SU-DHL-6 (cell line): ENCODE results near the gene HOXB1.

Experiments used
- H2AFZ ChIP-seq: fragments of 200-600 bp; sonication (generic); 2 replicates; pipeline ENCODE4 v1.6.1; 2014; ENCODE audit warnings: low read depth, mild to moderate bottlenecking, moderate library complexity, mixed read lengths, antibody characterized with exemption, low read length; ENCODE audit not compliant: severe bottlenecking
- H3F3A ChIP-seq: fragments of 200-600 bp; shearing (Covaris generic); 2 replicates; pipeline ENCODE4 v1.6.0; 2016; ENCODE audit warnings: antibody characterized with exemption, mild to moderate bottlenecking; ENCODE audit not compliant: insufficient read depth
- H3K27ac ChIP-seq: fragments of 200-600 bp; sonication (generic); 2 replicates; pipeline ENCODE4 v1.5.1; 2016; ENCODE audit warnings: low read depth, mild to moderate bottlenecking, low read length, moderate library complexity, mixed read lengths
- H3K27me3 ChIP-seq: fragments of 200-600 bp; sonication (generic), shearing (Covaris generic); 2 replicates; pipeline ENCODE4 v1.6.0; 2014; ENCODE audit warnings: mild to moderate bottlenecking, low read length
- H3K36me3 ChIP-seq: fragments of 200-600 bp; sonication (generic); 2 replicates; pipeline ENCODE4 v1.6.1; 2014; ENCODE audit warnings: mild to moderate bottlenecking, low read length, mixed read lengths
- H3K4me2 ChIP-seq: fragments of 300-600, 200-600 bp; shearing (Covaris generic), sonication (generic); 2 replicates; pipeline ENCODE4 v1.6.0; 2014; ENCODE audit warnings: low read length, low read depth, mild to moderate bottlenecking; ENCODE audit not compliant: poor library complexity, severe bottlenecking
- H3K4me3 ChIP-seq: fragments of 200-600 bp; sonication (generic); 2 replicates; pipeline ENCODE4 v1.5.1; 2014; ENCODE audit warnings: antibody characterized with exemption, low read length, mild to moderate bottlenecking, mixed read lengths; ENCODE audit not compliant: insufficient read depth, poor library complexity, severe bottlenecking
- H3K79me2 ChIP-seq: fragments of 200-600 bp; sonication (generic); 2 replicates; pipeline ENCODE4 v1.6.1; 2014; ENCODE audit warnings: mild to moderate bottlenecking, low read length, moderate library complexity; ENCODE audit not compliant: insufficient read depth
- H3K9ac ChIP-seq: fragments of 200-600 bp; sonication (generic); 2 replicates; pipeline ENCODE4 v1.7.0; 2014; ENCODE audit warnings: mild to moderate bottlenecking, low read length
- H3K9me2 ChIP-seq: fragments of 200-600 bp; sonication (generic); replicated peaks from 2 replicates; pipeline ENCODE4 v1.6.1; 2014; ENCODE audit warnings: low read length; ENCODE audit not compliant: insufficient read depth
- H3K9me3 ChIP-seq: fragments of 200-600 bp; sonication (generic); 2 replicates; pipeline ENCODE4 v1.6.1; 2014; ENCODE audit warnings: low read length, mixed read lengths; ENCODE audit not compliant: insufficient read depth
- H4K20me1 ChIP-seq: fragments of 200-600 bp; sonication (generic); 2 replicates; pipeline ENCODE4 v1.6.1; 2014; ENCODE audit warnings: low read depth, mild to moderate bottlenecking, antibody characterized with exemption, low read length, moderate library complexity, mixed read lengths
- CTCF ChIP-seq: fragments of 200-600 bp; sonication (generic); IDR thresholded peaks from one replicate; pipeline ENCODE4 v1.5.1; 2017; ENCODE audit warnings: antibody characterized with exemption, mild to moderate bottlenecking, low read length, moderate library complexity; ENCODE audit not compliant: insufficient read depth, poor library complexity, severe bottlenecking
- EZH2phosphoT487 ChIP-seq: fragments of 200-600 bp; sonication (generic), shearing (Covaris generic); conservative IDR thresholded peaks from 2 replicates; pipeline ENCODE4 v1.6.1; 2018; ENCODE audit warnings: mild to moderate bottlenecking, antibody characterized with exemption, low read length, moderate library complexity, mixed read lengths

Gene HOXB1

DNA sequence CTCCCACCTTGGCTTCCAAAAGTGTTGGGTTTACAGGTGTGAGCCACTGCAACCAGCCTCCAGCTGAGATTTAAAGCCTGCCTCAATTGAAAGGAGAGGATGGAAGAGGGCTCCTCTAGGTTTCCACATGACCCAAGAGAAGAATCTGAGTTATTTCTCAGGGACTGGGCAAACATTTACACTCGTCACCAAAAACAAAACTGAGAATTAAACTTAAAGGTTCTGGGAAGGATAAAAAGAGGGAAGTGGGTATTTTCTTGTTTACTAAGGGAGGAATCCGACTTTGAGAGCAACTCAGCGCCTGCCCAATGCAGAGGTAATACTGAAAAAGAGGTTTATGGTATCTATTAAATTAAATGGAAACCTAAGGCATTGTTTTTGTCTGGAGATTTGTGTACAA is 13.3 kb downstream of the HOXB1 start:
- no peak overlapping the region for H3K9ac ChIP-seq
- no peak overlapping the region for H3K4me2 ChIP-seq
- no peaks in the 10 kb centered on the region for H4K20me1 ChIP-seq
- no peaks in the 10 kb centered on the region for H3K9me2 ChIP-seq
- H3K27me3 ChIP-seq = no peaks in the 10 kb centered on the region
- H3K27ac ChIP-seq = no peak overlapping the region
- no peak overlapping the region for H3K4me3 ChIP-seq
- H3K79me2 ChIP-seq = no peaks in the 10 kb centered on the region
- no peak overlapping the region for H2AFZ ChIP-seq
- no peaks in the 10 kb centered on the region for H3F3A ChIP-seq
- no peak for TF ChIP-seq EZH2phosphoT487
- no peak for TF ChIP-seq CTCF
- no peaks in the 10 kb centered on the region for H3K9me3 ChIP-seq
- H3K36me3 ChIP-seq = no peaks in the 10 kb centered on the region

GRCh38 chr17:48515925-48516900 is 14.6 kb downstream of the HOXB1 start:
- no peaks in the 10 kb centered on the region for H4K20me1 ChIP-seq
- no peak overlapping the region for H3K4me3 ChIP-seq
- no peak overlapping the region for H3K4me2 ChIP-seq
- H3F3A ChIP-seq = no peaks in the 10 kb centered on the region
- no peak overlapping the region for H3K9ac ChIP-seq
- H3K27ac ChIP-seq = no peak overlapping the region
- no peaks in the 10 kb centered on the region for H3K27me3 ChIP-seq
- no peaks in the 10 kb centered on the region for H3K9me3 ChIP-seq
- H3K9me2 ChIP-seq = no peaks in the 10 kb centered on the region
- no peak overlapping the region for H2AFZ ChIP-seq
- no peaks in the 10 kb centered on the region for H3K79me2 ChIP-seq
- TF ChIP-seq CTCF (no peak), EZH2phosphoT487 (no peak)
- H3K36me3 ChIP-seq = no peaks in the 10 kb centered on the region

GRCh38 chr17:48514477-48514876 is 16.3 kb downstream of the HOXB1 start:
- Histone ChIP-seq H3K36me3 (no peaks in the 10 kb centered on the region), H3F3A (no peaks in the 10 kb centered on the region), H4K20me1 (no peaks in the 10 kb centered on the region), H3K79me2 (no peaks in the 10 kb centered on the region), H3K9me3 (no peaks in the 10 kb centered on the region), H3K4me3 (no peak overlapping the region), H2AFZ (no peak overlapping the region), H3K27ac (no peak overlapping the region), H3K27me3 (no peaks in the 10 kb centered on the region), H3K4me2 (no peak overlapping the region), H3K9me2 (no peaks in the 10 kb centered on the region), H3K9ac (no peak overlapping the region)
- TF ChIP-seq EZH2phosphoT487 = no peak
